PC-3 (cell line): ENCODE data around the gene SLC6A20. TPM values are rescaled to one million over a fixed set of nuclear protein-coding genes. Genes with fewer than 3 reads are reported as not detected.

Source experiments
- ATAC-seq: fragments of 200-7000 bp; cut with Tn5 transposase; 2 replicates; pipeline ENCODE4 v1.9.1; 2020; ENCODE audit warnings: mild to moderate bottlenecking, moderate library complexity
- BruUV-seq: library from RNA; stranded (reverse); fragments of 400-500 nt; replicated peaks from 2 replicates; lab custom pipeline; 2021; lab: Mats Ljungman, UMichigan
- CTCF ChIA-PET: fragments of 300-600 bp; sonication (Branson Sonifier 250); formaldehyde crosslinking; loops from one replicate; lab custom pipeline; 2022; ENCODE audit warnings: antibody characterized with exemption; lab: Charles Lee
- POLR2A ChIA-PET: fragments of 300-600 bp; sonication (Branson Sonifier 250); formaldehyde crosslinking; loops from one replicate; lab custom pipeline; 2022; ENCODE audit warnings: antibody characterized with exemption; ENCODE audit not compliant: unreplicated experiment; lab: Charles Lee
- DNase-seq: peaks from one replicate; pipeline ENCODE4 v3.0.0-alpha.2; 2015
- H2AFZ ChIP-seq: fragments of 300-600 bp; sonication (generic); 2 replicates; pipeline ENCODE4 v1.6.0; 2016; ENCODE audit warnings: antibody characterized with exemption, low read length
- H3F3A ChIP-seq: fragments of 300-600 bp; sonication (generic); one replicate; pipeline ENCODE4 v1.6.0; 2017; ENCODE audit warnings: antibody characterized with exemption, low read length, control low read depth, mild to moderate bottlenecking; ENCODE audit not compliant: unreplicated experiment
- H3K27ac ChIP-seq: fragments of 300-600 bp; sonication (generic); 2 replicates; pipeline ENCODE4 v1.5.1; 2016; ENCODE audit warnings: mild to moderate bottlenecking, low read length
- H3K27me3 ChIP-seq: fragments of 300-600 bp; sonication (generic); 2 replicates; pipeline ENCODE4 v1.6.1; 2016; ENCODE audit warnings: low read length, mixed read lengths
- H3K36me3 ChIP-seq: fragments of 300-600 bp; sonication (generic); 2 replicates; pipeline ENCODE4 v1.6.1; 2016; ENCODE audit warnings: low read depth, mixed run types, low read length, mixed read lengths
- H3K4me1 ChIP-seq: fragments of 300-600 bp; sonication (generic); 2 replicates; pipeline ENCODE4 v1.5.1; 2016; ENCODE audit warnings: low read length; ENCODE audit not compliant: insufficient read depth
- H3K4me2 ChIP-seq: fragments of 300-600 bp; sonication (generic); 2 replicates; pipeline ENCODE4 v1.6.0; 2016; ENCODE audit warnings: low read length
- H3K4me3 ChIP-seq: fragments of 300-600 bp; sonication (generic); 2 replicates; pipeline ENCODE4 v1.5.1; 2016; ENCODE audit warnings: mild to moderate bottlenecking, low read length, mixed read lengths
- H3K79me2 ChIP-seq: fragments of 300-600 bp; sonication (generic); 2 replicates; pipeline ENCODE4 v1.6.1; 2017; ENCODE audit warnings: low read length, mixed read lengths
- H3K9ac ChIP-seq: fragments of 300-600 bp; sonication (generic); 2 replicates; pipeline ENCODE4 v1.6.0; 2016; ENCODE audit warnings: mild to moderate bottlenecking, low read length
- H3K9me2 ChIP-seq: fragments of 300-600 bp; sonication (generic); replicated peaks from 2 replicates; pipeline ENCODE4 v1.6.1; 2016; ENCODE audit warnings: mixed run types, low read length, mixed read lengths
- H3K9me3 ChIP-seq: fragments of 300-600 bp; sonication (generic); 2 replicates; pipeline ENCODE4 v1.6.1; 2016; ENCODE audit warnings: low read length, mixed read lengths
- H4K20me1 ChIP-seq: fragments of 300-600 bp; sonication (generic); 2 replicates; pipeline ENCODE4 v1.6.1; 2016; ENCODE audit warnings: low read length, mixed read lengths
- CTCF ChIP-seq: fragments of 300-600 bp; sonication (generic); conservative IDR thresholded peaks from 2 replicates; pipeline ENCODE4 v1.5.1; 2017; ENCODE audit warnings: antibody characterized with exemption, low read depth, mild to moderate bottlenecking, low read length
- EZH2 ChIP-seq: fragments of 300-600 bp; sonication (generic); IDR thresholded peaks from one replicate; pipeline ENCODE4 v1.6.1; 2017; ENCODE audit warnings: antibody characterized with exemption, mild to moderate bottlenecking, low read length; ENCODE audit not compliant: unreplicated experiment
- EZH2phosphoT487 ChIP-seq: fragments of 300-600 bp; sonication (generic); IDR thresholded peaks from 2 replicates; pipeline ENCODE4 v1.6.1; 2018; ENCODE audit warnings: mild to moderate bottlenecking, antibody characterized with exemption, low read length, borderline replicate concordance
- intact Hi-C: fragments of 100-400 bp; cut with micrococcal nuclease; formaldehyde crosslinking; loops from 2 replicates; pipeline ENCODE4 v1.9.0; 2023
- total RNA-seq: library from RNA; depleted of rRNA; stranded (reverse); fragments of >200 nt; gene quantifications from 2 replicates; pipeline ENCODE4 v1.2.3, GENCODE V29; 2014

Gene SLC6A20
- total RNA-seq, 1 experiment from 2014 or later: not detected

- no peak overlapping the region for H3K4me2 ChIP-seq
- CTCF ChIA-PET: interaction anchor here (0.7 kb wide), 1 partner anchor 221 kb away, joined by 3 read pairs; no protein-coding TSS in a partner anchor
- POLR2A ChIA-PET: no interaction called here
- H3F3A ChIP-seq: no peaks in the 10 kb centered on the region
- intact Hi-C loops: no loop called here
- DNase-seq: no peak
- no peak overlapping the region for H3K9ac ChIP-seq
- no peaks in the 10 kb centered on the region for H3K9me3 ChIP-seq
- no peaks in the 10 kb centered on the region for H4K20me1 ChIP-seq
- peaks cover 33% of the 10 kb centered on the region for H3K36me3 ChIP-seq
- H3K4me1 ChIP-seq: no peaks in the 10 kb centered on the region
- no peaks in the 10 kb centered on the region for H3K79me2 ChIP-seq
- H3K4me3 ChIP-seq: no peak overlapping the region
- BruUV-seq: no TSS peak
- no peak overlapping the region for H2AFZ ChIP-seq
- no peaks in the 10 kb centered on the region for H3K27me3 ChIP-seq
- ATAC-seq: no peak
- TF ChIP-seq CTCF: no peak
- no peak for TF ChIP-seq EZH2
- no peak for TF ChIP-seq EZH2phosphoT487
- H3K9me2 ChIP-seq: no peaks in the 10 kb centered on the region
- H3K27ac ChIP-seq: no peak overlapping the region
Observed at GRCh38 chr3:45730409-45731154, 65.8 kb downstream of the SLC6A20 start.

GRCh38 chr3:45729614-45730013 lies 66.7 kb downstream of the SLC6A20 start:
- Histone ChIP-seq H3K9ac (no peak overlapping the region), H3K4me1 (no peaks in the 10 kb centered on the region), H3K79me2 (no peaks in the 10 kb centered on the region), H2AFZ (no peak overlapping the region), H4K20me1 (no peaks in the 10 kb centered on the region), H3K4me3 (no peak overlapping the region), H3K9me3 (no peaks in the 10 kb centered on the region), H3K36me3 (peaks cover 29% of the 10 kb centered on the region), H3K4me2 (no peak overlapping the region), H3F3A (no peaks in the 10 kb centered on the region), H3K27ac (no peak overlapping the region), H3K9me2 (no peaks in the 10 kb centered on the region), H3K27me3 (no peaks in the 10 kb centered on the region)
- no peak for DNase-seq
- ChIA-PET POLR2A (no interaction called here), CTCF (no interaction called here)
- no peak for TF ChIP-seq EZH2phosphoT487
- no peak for TF ChIP-seq EZH2
- no peak for TF ChIP-seq CTCF
- intact Hi-C loops: no loop called here
- BruUV-seq: no TSS peak
- ATAC-seq: no peak

GRCh38 chr3:45724911-45725310 lies 71.4 kb downstream of the SLC6A20 start:
- no peaks in the 10 kb centered on the region for H3K9me3 ChIP-seq
- ATAC-seq: no peak
- POLR2A ChIA-PET: no interaction called here
- CTCF ChIA-PET: no interaction called here
- H4K20me1 ChIP-seq: no peaks in the 10 kb centered on the region
- no peak overlapping the region for H3K27ac ChIP-seq
- intact Hi-C loops: no loop called here
- no peak for DNase-seq
- TF ChIP-seq EZH2phosphoT487 (no peak), CTCF (no peak), EZH2 (no peak)
- H3K9ac ChIP-seq: no peak overlapping the region
- no TSS peak for BruUV-seq
- no peaks in the 10 kb centered on the region for H3F3A ChIP-seq
- no peak overlapping the region for H3K4me2 ChIP-seq
- no peak overlapping the region for H3K4me3 ChIP-seq
- H3K4me1 ChIP-seq: no peaks in the 10 kb centered on the region
- H3K79me2 ChIP-seq: no peaks in the 10 kb centered on the region
- H3K9me2 ChIP-seq: no peaks in the 10 kb centered on the region
- H2AFZ ChIP-seq: no peak overlapping the region
- H3K36me3 ChIP-seq: peaks cover 20% of the 10 kb centered on the region
- H3K27me3 ChIP-seq: no peaks in the 10 kb centered on the region
